Hepatocyte (in vitro differentiated cells): ENCODE results near the gene CRHR2. TPM values are rescaled to one million over a fixed set of nuclear protein-coding genes. Genes with fewer than 3 reads are reported as not detected.
"Not testable (repeated sequence)": the region's sequence is repeated elsewhere in the genome, so short reads cannot be mapped to it uniquely, and the experiment has no call there.

Source experiments
- DNase-seq: peaks from one replicate; pipeline ENCODE4 v3.0.0-alpha.2; 2016; ENCODE audit warnings: low spot score
- H2AFZ ChIP-seq: fragments of 200-600 bp; sonication (generic); 2 replicates; pipeline ENCODE4 v1.6.0; 2016; ENCODE audit warnings: antibody characterized with exemption, mild to moderate bottlenecking
- H3K27ac ChIP-seq: fragments of 200-600 bp; sonication (generic); 2 replicates; pipeline ENCODE4 v1.5.1; 2016; ENCODE audit warnings: mild to moderate bottlenecking
- H3K27me3 ChIP-seq: fragments of 200-600 bp; sonication (generic); 2 replicates; pipeline ENCODE4 v1.6.1; 2016
- H3K36me3 ChIP-seq: fragments of 200-600 bp; sonication (generic); replicated peaks from 2 replicates; pipeline ENCODE4 v1.5.1; 2016; ENCODE audit warnings: low read depth; ENCODE audit not compliant: insufficient read depth
- H3K4me1 ChIP-seq: fragments of 200-600 bp; sonication (generic); 2 replicates; pipeline ENCODE4 v1.5.1; 2016; ENCODE audit warnings: mild to moderate bottlenecking, moderate library complexity; ENCODE audit not compliant: insufficient read depth
- H3K4me2 ChIP-seq: fragments of 200-600 bp; sonication (generic); 2 replicates; pipeline ENCODE4 v1.6.0; 2016
- H3K4me3 ChIP-seq: fragments of 200-600 bp; sonication (generic); 2 replicates; pipeline ENCODE4 v1.5.1; 2016; ENCODE audit warnings: mild to moderate bottlenecking
- H3K79me2 ChIP-seq: fragments of 200-600 bp; sonication (generic); 2 replicates; pipeline ENCODE4 v1.6.0; 2017; ENCODE audit warnings: mild to moderate bottlenecking
- H3K9me2 ChIP-seq: fragments of 200-600 bp; sonication (generic); replicated peaks from 2 replicates; pipeline ENCODE4 v1.6.0; 2017; ENCODE audit warnings: mild to moderate bottlenecking; ENCODE audit not compliant: insufficient read depth
- H3K9me3 ChIP-seq: fragments of 200-600 bp; sonication (generic); 2 replicates; pipeline ENCODE4 v1.5.1; 2016; ENCODE audit warnings: low read depth, mild to moderate bottlenecking
- H4K20me1 ChIP-seq: fragments of 200-600 bp; sonication (generic); 2 replicates; pipeline ENCODE4 v1.6.0; 2016; ENCODE audit warnings: mild to moderate bottlenecking; ENCODE audit not compliant: insufficient read depth, poor library complexity, severe bottlenecking
- EZH2 ChIP-seq: fragments of 200-600 bp; sonication (generic); IDR thresholded peaks from 2 replicates; pipeline ENCODE4 v1.6.1; 2016; ENCODE audit warnings: antibody characterized with exemption, mild to moderate bottlenecking, borderline replicate concordance
- EZH2phosphoT487 ChIP-seq: fragments of 200-600 bp; sonication (generic); IDR thresholded peaks from one replicate; pipeline ENCODE4 v1.6.1; 2018; ENCODE audit warnings: antibody characterized with exemption, mild to moderate bottlenecking, low read depth, moderate library complexity; ENCODE audit not compliant: unreplicated experiment, severe bottlenecking
- WGBS: methylation state at CpG from one replicate; pipeline ENCODE4 v1.1.6; 2016; ENCODE audit warnings: low lambda C conversion rate; ENCODE audit errors: missing lambda C conversion rate; 5-methylcytosine and 5-hydroxymethylcytosine counted together
- polyA plus RNA-seq: library from polyadenylated mRNA; unstranded; fragments of >200 nt; fragmentation: Nextera tagmentation; extraction: Ambion mirVana; gene quantifications from 2 replicates; pipeline ENCODE4 v1.2.1, GENCODE V29; 2016
- total RNA-seq: library from RNA; depleted of rRNA; stranded (reverse); fragments of >200 nt; gene quantifications from 2 replicates; pipeline ENCODE4 v1.2.3, GENCODE V29; 2014
- TF ChIP-seq, protein P1 (sequence below): fragments of 200-600 bp; sonication (generic); IDR thresholded peaks from 2 replicates; pipeline ENCODE4 v1.5.1; 2016; ENCODE audit warnings: antibody characterized with exemption, mild to moderate bottlenecking; ENCODE audit not compliant: poor library complexity

The CRHR2 gene
- total and polyA plus RNA-seq, 2 experiments from 2014 or later = 0.21 TPM; not detected in 1

DNA sequence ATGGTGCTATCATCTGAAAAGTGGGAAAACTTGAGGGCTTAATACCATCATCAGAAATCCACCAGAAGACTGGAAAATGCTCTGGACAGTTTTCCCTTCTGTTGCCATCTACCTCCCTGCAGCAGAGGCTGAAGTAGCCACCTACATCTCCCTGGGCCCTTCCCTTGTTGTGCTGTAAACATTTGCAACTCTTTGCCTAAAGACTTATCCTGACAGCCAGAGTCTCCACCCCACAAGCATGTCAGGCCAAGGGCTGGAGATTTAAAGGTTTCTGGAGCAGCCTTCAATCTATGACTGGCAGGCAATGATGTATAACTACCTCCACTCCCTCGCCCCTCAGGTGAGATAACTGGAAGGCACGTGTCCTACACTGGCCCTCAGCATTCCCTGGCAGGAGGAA lies 39.9 kb upstream of the CRHR2 start:
- no peaks in the 10 kb centered on the region for H3K9me2 ChIP-seq
- H3K79me2 ChIP-seq = no peaks in the 10 kb centered on the region
- DNase-seq = no peak
- 56% methylated on average over 2 of the region's 2 CpGs for WGBS
- peaks cover 5% of the 10 kb centered on the region for H3K27me3 ChIP-seq
- no peak overlapping the region for H3K4me3 ChIP-seq
- no peak overlapping the region for H3K27ac ChIP-seq
- no peak overlapping the region for H2AFZ ChIP-seq
- TF ChIP-seq EZH2 = no peak
- TF ChIP-seq EZH2phosphoT487 = no peak
- TF ChIP-seq, protein P1, sequence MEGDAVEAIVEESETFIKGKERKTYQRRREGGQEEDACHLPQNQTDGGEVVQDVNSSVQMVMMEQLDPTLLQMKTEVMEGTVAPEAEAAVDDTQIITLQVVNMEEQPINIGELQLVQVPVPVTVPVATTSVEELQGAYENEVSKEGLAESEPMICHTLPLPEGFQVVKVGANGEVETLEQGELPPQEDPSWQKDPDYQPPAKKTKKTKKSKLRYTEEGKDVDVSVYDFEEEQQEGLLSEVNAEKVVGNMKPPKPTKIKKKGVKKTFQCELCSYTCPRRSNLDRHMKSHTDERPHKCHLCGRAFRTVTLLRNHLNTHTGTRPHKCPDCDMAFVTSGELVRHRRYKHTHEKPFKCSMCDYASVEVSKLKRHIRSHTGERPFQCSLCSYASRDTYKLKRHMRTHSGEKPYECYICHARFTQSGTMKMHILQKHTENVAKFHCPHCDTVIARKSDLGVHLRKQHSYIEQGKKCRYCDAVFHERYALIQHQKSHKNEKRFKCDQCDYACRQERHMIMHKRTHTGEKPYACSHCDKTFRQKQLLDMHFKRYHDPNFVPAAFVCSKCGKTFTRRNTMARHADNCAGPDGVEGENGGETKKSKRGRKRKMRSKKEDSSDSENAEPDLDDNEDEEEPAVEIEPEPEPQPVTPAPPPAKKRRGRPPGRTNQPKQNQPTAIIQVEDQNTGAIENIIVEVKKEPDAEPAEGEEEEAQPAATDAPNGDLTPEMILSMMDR = no peak
- no peaks in the 10 kb centered on the region for H4K20me1 ChIP-seq
- no peaks in the 10 kb centered on the region for H3K36me3 ChIP-seq
- H3K4me2 ChIP-seq = no peak overlapping the region
- no peaks in the 10 kb centered on the region for H3K4me1 ChIP-seq
- no peaks in the 10 kb centered on the region for H3K9me3 ChIP-seq

DNA sequence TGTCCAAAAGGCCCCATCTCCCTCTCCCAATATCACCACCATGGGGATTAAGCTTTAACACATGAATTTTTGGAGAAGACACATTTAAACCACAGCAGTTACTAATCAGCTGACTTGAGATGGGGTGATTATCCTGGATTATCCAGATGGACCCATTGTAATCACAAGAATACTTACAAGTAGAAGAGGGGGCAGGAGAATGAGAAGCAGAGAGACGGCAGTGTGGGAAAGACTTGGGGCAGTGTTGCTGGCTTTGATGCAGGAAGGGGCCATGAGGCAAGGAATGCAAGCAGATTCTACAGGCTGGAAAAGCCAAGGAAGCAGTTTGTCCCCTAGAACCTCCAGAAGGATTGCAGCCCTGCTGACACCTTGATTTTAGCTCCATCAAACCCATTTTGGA lies 39.0 kb upstream of the CRHR2 start:
- Histone ChIP-seq H3K4me3 (no peak overlapping the region), H3K4me2 (no peak overlapping the region), H3K9me3 (no peaks in the 10 kb centered on the region), H2AFZ (no peak overlapping the region), H3K27ac (no peak overlapping the region), H3K9me2 (no peaks in the 10 kb centered on the region), H3K79me2 (no peaks in the 10 kb centered on the region), H3K4me1 (no peaks in the 10 kb centered on the region), H4K20me1 (no peaks in the 10 kb centered on the region), H3K27me3 (peaks cover 5% of the 10 kb centered on the region), H3K36me3 (no peaks in the 10 kb centered on the region)
- WGBS = 91% methylated on average over 1 of the region's 1 CpG
- DNase-seq = no peak
- TF ChIP-seq EZH2 = no peak
- no peak for TF ChIP-seq EZH2phosphoT487
- TF ChIP-seq, protein P1 = no peak

- DNase-seq, H4K20me1 ChIP-seq, H3K4me3 ChIP-seq, H3K27me3 ChIP-seq, H3K27ac ChIP-seq, H3K9me2 ChIP-seq, H2AFZ ChIP-seq, H3K4me1 ChIP-seq, H3K4me2 ChIP-seq, H3K36me3 ChIP-seq, H3K79me2 ChIP-seq, H3K9me3 ChIP-seq: not testable (repeated sequence)
- WGBS = 95% methylated on average over 2 of the region's 2 CpGs
Observed at GRCh38 chr7:30719434-30719833, 37.2 kb upstream of the CRHR2 start.

DNA sequence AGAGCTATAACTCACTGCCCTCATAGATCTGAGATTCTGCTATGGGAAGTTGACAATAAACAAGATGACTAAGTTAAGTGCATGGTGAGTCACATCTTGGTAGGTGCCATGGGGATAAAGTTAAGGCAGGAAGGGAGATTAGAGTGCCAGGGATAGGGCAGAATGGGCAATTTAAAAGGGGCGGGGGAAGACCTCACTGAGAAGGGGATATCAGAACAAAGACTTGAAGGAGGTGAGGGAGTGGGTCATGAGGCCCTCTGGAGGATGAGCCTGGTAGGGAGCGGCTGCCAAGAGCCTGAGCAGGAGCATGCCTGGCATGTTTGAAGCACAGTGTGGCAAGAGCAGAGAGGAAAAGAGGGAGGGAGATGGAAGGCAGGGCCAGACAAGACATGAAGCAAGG lies 34.9 kb upstream of the CRHR2 start:
- Histone ChIP-seq H3K9me3 (no peaks in the 10 kb centered on the region), H3K27me3 (no peaks in the 10 kb centered on the region), H3K9me2 (no peaks in the 10 kb centered on the region), H3K4me1 (no peaks in the 10 kb centered on the region), H3K27ac (no peak overlapping the region), H4K20me1 (no peaks in the 10 kb centered on the region), H2AFZ (no peak overlapping the region), H3K36me3 (no peaks in the 10 kb centered on the region), H3K79me2 (no peaks in the 10 kb centered on the region), H3K4me2 (no peak overlapping the region), H3K4me3 (no peak overlapping the region)
- WGBS = 73% methylated on average over 2 of the region's 2 CpGs
- DNase-seq = no peak
- TF ChIP-seq, protein P1 = no peak
- no peak for TF ChIP-seq EZH2phosphoT487
- no peak for TF ChIP-seq EZH2
